ENCODE data around the gene ZCCHC24. TPM values are rescaled to one million over a fixed set of nuclear protein-coding genes. Genes with fewer than 3 reads are reported as not detected.
"Not testable (repeated sequence)": the region's sequence is repeated elsewhere in the genome, so short reads cannot be mapped to it uniquely, and the experiment has no call there.

ZCCHC24 gene
- total RNA-seq, 1 experiment from 2014 or later, result 12.2 TPM

DNA sequence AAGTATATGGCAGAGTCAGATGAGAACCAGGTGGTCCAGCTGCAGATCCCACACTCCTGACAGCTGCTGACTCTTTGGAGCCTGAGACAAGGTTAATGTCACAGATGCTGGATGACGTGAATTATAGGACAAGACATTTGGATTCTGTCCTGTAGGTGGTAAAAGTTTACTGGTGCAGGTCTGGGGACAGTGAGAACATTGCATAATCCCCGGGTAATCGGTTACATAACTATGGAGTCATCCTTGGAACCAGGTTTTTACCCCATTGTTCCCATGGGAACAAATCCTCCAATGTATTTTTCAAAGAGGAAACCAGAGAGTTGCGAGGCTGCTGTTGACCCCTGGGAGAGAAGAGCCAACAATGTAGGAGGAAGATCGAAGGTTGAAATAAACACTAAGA, 27.5 kb upstream of the ZCCHC24 start:
- no peak for DNase-seq (ENCODE audit: low spot score)

DNA sequence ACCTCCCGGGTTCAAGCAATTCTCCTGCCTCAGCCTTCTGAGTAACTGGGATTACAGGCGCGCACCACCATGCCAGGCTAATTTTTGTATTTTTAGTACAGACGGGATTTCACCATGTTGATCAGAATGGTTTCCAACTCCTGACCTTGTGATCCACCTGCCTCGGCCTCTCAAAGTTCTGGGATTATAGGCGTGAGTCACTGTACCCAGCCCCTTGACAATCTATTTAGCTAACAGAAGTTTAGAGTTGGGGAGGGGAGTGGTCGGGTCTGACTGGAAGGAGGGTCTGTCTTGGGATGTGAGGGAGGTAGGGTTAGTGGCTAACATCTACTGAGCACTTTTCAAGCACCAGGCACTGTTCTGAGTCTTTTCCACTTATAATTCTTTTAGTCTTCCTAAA, 27.0 kb upstream of the ZCCHC24 start:
- no peak for DNase-seq (ENCODE audit: low spot score)

DNA sequence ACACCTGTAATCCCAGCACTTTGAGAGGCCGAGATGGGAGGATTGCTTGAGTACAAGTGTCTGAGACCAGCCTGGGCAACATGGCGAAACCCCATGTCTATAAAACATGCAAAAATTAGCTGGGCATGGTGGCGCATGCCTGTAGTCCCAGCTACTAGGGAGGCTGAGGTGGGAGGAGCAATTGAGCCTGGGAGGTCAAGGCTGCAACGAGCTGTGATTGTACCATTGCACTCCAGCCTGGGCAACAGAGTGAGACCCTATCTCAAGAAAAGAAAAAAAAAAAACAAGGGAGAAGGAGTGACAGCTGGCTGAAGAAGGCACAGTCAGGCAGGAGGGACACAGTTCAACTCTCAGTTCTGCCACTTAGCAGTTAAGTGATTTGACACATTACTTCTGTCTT, 26.4 kb upstream of the ZCCHC24 start:
- DNase-seq (ENCODE audit: low spot score), result no peak

DNA sequence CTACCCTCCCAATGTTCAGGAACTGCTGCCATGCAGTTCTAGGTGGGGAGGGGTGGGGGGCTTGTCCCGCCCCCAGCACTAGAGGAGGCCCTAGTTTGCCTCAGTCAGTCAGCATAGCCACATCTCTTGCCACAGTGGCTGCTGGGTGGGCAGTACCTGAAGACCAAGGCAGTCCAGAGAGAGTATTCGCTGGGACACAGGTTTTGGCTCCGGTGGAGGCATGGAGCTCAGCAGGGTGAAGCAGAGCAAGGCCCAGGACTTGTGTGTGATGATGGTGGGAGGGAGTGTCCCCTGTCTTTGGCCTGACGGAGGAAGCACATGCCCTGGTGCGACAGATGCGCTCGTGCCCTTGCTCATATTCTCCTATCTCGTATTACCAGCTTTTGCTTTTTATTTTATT, 24.7 kb upstream of the ZCCHC24 start:
- no peak for DNase-seq (ENCODE audit: low spot score)

DNA sequence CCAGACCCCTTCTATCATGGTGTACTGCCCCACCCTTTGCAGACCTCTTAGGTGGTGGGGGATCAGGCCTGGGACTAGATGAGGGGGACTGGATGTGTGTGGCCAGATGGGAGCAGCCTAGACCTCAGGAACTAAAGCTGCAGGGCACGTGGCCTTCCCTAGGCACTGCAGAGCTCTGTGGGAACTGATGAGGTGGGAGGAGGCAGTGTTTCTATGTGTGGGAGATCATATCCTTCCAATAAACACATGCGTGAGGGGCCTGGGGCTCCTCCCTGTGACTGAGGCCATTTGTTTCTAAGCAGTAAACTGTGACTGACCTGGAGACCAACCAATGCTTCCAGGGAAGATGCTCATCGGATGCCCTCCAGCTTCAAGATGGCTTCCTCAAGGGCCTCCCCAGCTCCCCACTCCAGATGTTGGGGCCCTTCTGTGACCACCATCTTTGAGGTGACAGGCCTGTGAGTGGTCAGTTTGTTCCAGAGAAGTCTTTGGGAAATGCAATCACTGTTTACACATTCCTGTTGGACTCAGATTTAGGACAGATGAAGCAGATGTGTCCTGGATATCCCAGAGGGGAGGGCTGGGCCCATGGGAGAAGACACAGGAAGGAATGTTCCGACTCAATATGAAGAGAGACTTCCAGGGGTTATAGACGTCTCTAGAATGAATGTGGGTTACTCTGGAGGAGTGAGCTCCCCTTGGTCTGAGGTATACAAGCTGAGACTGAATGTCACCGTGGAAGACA, 23.6 kb upstream of the ZCCHC24 start:
- DNase-seq (ENCODE audit: low spot score), result no peak

DNA sequence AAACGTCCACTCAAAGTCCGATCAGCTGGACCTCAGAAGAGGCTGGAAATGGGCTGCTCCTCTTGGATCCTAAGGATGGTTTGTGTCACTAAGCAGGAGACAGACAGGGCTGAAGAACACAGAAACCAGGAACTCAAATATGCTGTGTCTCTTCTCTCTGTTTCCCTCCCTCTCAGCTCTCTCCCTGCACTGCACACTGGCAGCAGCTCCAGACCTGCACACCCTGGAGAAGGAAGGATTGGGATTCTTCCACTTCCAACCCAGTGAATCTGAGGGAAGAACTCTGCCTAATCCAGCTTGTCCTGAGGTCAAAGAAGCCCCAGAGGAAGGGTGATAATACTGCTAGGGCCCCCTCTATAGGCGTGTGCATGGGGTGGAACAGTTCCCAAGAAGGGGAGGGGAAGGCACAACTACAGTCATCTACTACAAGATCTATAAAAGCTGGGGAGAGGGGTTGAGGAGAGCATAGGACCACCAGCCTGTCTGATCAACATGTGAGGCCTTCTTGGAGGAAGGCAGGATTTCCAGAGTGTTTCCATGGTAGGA, 22.7 kb upstream of the ZCCHC24 start:
- no peak for DNase-seq (ENCODE audit: low spot score)

DNA sequence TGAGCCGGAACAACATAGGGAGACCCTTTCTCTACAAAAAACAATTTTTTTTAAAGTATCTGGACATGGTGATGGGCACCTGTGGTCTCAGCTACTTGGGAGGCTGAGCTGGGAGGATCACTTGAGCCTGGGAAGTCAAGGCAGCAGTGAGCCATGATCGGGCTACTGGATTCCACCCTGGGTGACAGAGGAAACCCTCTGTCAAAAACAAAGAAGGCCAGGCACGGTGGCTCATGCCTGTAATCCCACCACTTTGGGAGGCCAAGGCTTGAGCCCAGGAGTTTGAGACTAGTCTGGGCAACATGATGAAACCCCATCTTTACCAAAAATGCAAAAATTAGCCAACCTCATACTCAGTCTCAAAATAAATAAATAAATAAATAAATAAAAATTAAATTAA, 19.9 kb upstream of the ZCCHC24 start:
- DNase-seq (ENCODE audit: low spot score), result no peak

DNA sequence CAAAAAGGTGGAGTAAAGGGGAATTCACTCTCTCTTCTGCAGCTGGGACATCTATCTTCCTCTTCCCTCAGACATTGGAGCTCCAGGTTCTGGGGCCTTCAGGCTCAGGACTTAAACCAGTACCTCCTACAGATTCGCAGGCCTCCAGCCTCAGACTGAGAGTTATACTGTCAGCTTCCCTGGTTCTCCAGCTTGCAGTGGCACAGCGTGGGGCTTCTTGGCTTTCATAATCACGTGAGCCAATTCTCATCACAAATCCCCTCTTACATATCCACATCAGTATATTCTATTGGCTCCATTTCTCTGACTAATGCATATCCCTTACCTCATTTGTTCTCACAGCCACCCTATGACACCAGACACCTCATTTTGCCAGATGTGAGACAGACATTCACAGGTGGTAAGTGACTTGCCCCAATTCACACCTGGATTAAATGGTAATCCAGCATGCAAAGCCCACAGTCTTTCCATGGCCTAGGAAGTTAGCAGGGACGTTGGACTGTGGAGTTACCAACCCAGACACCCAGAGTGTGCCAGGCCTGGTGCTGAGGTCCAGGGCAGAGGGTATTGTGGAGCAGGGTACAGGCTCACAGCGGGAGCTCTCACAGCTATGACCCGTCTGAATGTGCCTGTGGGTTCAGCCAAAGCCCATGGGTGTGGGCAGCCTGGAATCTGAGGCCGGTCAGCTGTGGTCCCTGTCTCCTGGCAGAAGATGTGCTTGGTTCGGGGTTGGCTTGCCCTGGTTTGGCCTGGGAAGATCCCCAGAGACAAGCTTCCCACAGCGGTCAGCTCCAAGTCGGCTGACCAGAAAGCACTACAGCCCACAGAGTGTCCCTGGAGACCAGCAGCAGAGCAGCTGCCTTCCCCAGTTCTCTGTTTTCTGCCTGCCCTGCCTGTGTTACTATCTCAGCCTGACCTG, 18.4 kb upstream of the ZCCHC24 start:
- no peak for DNase-seq (ENCODE audit: low spot score)

DNA sequence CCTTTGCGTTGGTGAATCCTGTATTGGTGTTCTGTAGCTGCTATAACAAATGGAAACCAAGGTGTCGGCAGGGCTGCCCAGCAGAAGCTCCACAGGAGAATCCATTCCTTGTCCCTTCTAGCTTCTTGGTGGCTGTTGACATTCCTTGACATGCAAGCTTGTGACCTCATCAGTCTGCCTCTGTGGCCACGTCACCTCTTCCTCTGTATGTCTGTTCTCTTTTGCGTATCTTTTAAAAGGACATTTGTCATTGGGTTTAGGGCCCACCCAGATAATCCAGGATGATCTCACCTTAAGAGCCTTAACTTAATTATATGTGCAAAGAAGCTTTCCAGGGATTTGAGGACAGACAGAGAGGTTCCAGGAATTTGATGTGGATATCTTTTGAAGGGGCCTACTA, 15.3 kb upstream of the ZCCHC24 start:
- no peak for DNase-seq (ENCODE audit: low spot score)

DNA sequence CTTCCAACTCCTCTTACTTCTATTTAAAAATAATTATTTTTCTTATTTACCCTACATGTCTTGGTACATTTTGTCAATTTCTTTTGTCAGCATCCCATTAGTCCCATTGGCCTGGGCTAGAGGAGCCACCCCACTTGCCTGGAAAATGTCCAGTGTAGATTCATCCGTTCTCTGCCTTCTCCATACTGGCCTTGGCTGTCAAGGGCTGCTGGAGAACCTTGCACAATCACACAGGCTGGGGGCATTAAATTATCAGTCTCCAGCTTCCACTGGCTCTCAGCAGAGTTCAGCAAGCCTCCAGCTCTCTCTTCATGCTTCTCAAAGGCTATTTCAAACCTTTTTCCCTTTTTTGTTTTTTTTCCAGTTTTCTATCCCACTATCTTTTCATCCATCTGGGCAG, 13.8 kb upstream of the ZCCHC24 start:
- DNase-seq (ENCODE audit: low spot score), result no peak

DNA sequence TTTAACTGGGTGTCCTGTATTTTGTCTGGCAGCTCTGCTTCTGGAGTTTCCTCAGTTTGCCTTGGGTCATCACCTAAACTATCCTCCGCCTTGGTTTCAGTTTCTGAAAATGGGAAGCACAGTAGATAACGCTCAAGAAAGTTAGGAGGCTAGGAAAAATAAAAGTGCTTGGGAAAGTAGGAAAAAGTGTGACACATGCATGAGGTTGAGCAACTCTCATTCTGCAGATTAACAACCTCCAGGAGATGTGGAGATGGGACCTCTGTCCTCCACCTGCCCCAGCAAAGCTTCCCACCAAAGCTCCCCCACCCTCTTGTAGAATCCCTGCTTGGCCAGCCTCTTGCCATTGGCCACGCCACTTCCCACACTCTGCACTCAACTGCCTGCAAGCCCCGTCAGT, 13.1 kb upstream of the ZCCHC24 start:
- DNase-seq (ENCODE audit: low spot score), result no peak

DNA sequence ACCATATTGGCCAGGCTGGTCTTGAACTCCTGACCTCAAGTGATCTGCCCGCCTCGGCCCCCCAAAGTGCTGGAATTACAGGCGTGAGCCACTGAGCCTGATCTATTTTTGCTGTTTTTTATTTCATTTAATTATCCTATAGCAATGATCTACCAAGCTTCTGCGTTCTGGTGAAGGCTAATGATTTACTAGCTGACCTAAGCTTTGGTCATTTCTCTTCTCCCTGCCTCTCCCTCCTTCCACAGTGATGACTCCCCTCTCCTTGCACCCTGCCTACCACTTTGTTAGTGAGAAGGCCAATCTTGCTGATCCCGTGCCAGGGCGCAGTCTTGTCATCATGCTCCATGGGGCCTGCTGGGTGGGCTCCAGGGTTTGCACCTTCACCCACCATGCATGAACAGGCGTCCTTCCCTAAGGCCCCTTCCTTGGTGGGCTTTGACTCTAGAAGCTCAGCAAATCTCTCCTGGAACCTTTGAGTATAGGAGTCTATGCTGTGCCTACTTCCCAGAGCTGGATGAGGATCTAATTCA, 11.9 kb upstream of the ZCCHC24 start:
- no peak for DNase-seq (ENCODE audit: low spot score)

DNA sequence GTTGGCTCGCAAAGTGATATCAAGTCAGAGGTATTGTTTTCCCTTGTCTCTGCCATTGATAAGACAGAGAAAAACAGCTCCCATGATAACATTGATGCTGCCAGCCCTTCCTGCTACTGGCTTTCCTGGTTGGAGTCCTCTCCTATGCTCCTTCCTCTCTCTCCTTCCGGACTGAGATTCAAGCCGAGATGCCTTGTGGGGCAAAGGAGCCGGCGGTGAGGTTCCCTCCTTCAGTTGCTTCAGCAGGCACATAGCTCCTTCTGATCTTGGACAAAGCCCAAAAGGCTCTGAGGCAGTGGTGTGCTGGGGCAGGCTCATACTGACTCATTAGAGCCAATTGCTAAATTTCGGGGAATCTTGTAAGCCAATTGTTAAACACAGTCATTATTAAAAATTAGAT, 8.8 kb upstream of the ZCCHC24 start:
- DNase-seq (ENCODE audit: low spot score), result peak; percentile 27

DNA sequence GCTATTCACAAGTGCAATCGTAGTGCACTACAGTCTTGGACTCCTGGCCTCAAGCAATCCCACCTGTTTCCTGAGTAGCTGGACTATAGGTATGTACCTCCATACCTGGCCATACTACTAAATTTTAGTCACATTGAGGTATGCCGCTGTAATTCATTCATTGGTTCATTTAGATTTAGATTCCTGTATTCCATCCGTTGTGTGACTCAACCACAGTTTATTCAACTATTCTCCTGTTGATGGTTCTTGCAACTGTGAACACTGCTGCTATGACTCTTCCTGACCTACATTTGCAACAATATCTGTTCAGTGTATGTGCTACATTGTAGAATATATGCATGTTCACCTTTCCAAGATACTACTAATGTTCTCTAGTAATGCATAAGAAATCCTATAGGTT, 8.0 kb upstream of the ZCCHC24 start:
- no peak for DNase-seq (ENCODE audit: low spot score)

DNA sequence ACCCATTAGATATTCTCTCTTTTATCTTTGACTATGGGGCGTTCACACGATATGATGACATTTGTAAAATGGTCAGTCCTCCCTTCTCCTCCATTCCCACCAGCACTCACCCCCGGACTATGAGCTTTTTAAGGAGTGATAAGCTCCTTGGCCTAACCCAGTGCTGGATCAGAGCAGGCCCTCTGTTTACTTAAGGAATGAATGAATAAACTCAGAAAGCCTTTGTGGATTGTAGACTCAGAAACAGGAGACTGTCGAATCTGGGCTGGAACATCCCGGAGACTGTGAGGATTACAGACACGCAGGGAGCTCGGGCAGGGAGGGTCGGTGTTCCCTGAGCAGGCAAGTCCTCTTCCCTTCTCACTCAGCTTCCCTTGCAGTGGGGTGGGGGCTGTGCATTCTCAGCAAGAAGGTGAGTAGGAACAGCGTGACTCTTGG, 6.8 kb upstream of the ZCCHC24 start:
- DNase-seq (ENCODE audit: low spot score), result no peak

DNA sequence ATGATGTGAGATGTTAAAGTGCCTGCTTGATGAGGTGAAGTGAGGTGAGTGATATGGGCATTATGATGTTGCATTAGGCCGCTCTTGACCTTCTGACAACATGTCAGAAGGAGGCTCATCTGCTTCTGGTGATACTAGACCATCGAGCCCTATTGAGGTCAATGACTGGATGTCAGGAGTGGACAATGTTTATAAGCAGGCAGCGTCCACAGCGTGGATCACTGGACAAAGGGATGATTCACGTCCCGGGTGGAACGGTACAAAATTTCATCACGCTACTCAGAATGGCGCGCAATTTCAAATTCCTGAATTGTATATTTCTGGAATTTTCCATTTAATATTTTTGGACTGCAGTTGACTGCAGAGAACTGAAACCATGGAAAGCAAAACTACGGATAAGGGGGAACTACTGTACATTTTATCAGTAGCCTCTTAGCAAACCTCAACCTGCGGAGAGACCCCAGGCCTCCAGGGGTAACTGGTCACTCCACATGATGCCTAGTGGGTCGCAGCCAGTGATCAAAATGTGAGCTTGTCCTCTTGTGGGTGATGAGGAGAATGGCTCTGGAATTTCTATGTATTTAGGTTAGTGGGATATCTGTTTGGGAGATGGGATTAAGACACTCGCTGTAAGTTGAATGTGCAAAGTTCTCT, 5.7 kb upstream of the ZCCHC24 start:
- no peak for DNase-seq (ENCODE audit: low spot score)

DNA sequence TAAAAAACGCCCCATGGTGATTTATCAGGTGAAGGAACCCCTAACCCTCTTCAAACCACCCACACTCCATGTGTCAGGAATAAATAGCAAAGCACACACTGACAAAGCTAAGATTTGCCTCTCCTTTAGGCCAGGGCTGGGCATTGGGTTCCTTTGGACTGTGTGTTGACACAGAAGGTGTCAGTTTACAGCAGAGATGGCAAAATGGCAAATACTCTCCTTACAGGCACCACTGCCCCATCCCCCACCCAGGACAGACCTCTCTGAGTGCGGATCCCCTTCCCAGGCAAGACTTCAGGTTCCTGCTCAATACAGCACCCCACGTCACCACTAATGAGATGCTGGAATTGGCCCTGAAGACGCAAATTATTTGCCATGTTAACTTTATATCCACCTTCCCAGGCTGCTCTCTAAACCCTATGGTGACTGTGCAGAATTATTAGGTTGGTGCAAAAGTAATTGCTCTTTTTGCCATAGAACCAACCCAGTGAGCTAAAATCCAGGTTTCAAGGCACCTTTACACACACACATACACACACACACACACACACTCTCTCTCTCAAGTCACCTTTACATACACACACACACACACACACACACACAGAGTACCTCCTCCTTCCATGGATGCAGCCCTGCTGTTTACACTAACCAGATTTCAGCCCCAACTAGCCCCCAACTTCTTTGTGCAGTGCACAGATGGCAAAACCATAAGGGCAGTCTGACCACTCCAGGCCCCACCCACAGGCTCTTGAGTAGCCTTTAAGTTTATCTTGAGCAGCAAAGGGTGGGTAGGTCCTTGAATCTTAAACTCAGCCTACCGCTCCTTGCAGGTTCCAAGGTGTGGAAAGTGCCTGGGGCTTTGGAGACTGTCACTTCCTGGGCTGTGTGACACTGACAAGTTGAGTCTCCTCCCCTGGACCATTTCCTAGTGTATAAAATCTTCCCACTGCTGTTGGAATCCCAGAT, 4.0 kb upstream of the ZCCHC24 start:
- DNase-seq (ENCODE audit: low spot score), result no peak

DNA sequence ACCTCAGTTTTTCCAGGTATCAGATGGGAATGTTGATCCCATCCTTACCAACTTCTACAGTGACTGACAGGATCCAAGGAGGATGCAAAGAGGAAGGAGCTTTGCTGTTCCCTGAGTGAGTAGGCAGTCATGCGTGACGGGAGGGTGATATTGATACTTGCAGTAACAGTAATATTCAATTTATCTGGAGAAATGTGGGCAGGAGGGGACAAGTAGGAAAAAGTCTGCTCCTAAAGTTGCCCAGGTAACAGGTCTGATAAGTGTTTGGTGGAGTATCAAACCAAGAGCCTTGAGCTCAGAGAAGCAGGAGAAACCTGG, 3.3 kb upstream of the ZCCHC24 start:
- DNase-seq (ENCODE audit: low spot score), result no peak

DNA sequence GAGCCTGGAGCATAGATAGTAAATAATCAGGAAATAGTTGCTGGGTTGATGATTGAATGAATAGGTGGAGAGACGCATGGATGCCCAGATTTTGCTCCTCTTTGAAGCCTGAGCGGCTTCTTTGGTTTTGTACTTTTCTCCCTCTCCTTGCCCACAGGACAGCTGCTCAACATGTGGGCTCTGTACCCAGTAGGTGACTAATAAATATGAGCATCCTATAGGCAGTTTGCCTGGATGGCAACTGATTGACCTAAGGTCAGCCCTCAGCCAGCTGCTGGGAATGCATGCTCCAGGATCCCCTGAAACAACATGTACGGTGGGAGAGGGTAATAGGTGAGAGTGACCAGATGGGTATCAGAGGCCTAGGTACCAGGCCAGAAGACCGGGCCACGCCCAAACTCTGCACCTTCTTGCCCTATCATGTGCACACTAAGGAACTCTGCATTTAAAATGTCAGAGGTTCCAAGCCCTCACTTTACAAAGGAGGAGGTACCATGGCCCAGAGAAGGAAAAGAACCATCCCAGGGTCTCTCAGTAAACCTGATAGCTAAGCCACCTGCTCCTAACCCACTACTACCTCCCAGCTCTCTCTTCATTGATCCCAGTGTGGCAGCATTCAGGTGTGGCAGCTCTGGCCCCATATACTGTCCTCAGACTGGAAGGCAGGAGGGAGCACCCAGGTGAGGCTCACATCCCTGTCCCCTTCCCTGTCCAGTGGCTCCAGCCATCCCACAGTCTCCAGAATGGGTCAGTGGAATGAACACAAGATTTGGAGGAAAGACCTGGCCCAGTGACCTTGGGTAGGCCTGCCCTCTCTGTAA, 2.7 kb upstream of the ZCCHC24 start:
- DNase-seq (ENCODE audit: low spot score), result no peak

DNA sequence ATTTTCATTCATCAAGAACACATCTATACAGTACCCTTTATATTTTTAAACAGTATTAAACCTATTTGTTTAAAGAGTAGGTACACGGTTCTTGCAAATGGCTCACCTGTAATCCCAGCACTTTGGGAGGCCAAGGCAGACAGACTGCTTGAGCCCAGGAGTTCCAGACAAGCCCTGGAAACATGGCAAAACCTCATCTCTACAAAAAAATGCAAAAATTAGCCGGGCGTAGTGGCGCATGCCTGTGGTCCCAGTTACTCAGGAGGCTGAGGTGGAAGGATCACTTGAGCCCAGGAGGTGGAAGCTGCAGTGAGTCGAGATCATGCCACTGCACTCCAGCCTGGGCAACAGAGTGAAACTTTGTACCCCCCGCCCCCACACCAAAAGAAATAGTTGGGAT, 1.8 kb upstream of the ZCCHC24 start:
- DNase-seq (ENCODE audit: low spot score), result not testable (repeated sequence)

All from A172 (cell line).